GM23248 (cell line): ENCODE data around the gene ZNF652.

Experiments used
- EZH2 ChIP-seq: fragments of 200-600 bp; sonication (generic); IDR thresholded peaks from 2 replicates; pipeline ENCODE4 v1.6.1; 2018; ENCODE audit warnings: antibody characterized with exemption, mild to moderate bottlenecking; ENCODE audit not compliant: insufficient read depth, poor library complexity, severe bottlenecking
- EZH2phosphoT487 ChIP-seq: fragments of 200-600 bp; sonication (generic); IDR thresholded peaks from 2 replicates; pipeline ENCODE4 v1.6.1; 2018; ENCODE audit warnings: antibody characterized with exemption, moderate library complexity, mild to moderate bottlenecking, low read depth; ENCODE audit not compliant: insufficient read depth

DNA sequence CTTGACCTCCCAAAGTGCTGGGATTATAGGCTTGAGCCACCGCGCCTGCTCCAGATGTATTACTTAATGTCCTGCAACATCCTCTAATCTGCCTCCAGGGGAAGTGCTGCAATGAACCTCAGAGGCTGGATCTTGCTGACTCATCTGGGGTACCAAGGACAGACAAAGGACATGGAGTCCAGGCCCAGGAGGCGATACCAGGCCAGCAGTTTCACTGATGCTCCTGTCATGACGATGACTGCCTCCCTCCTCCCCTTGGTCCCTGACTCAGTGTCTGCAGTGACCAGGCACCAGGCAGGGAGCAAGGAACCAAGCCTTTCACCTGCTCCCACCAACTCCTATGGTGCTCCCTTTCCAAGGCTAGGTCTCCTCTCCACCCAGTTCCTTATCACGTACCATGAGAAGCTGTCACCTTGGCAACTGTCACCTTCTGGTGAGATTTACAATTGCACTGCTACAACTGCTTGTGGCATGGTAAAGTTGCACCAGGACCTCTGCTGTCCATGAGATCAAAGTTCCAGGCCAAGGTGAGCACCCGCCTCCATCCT, 109.8 kb downstream of the ZNF652 start:
- TF ChIP-seq EZH2phosphoT487: no peak
- no peak for TF ChIP-seq EZH2
